HCT116 (cell line): ENCODE data around the gene PCCA. TPM values are rescaled to one million over a fixed set of nuclear protein-coding genes. Genes with fewer than 3 reads are reported as not detected.

ENCODE experiments used
- ATAC-seq: fragments of 200-7000 bp; cut with Tn5 transposase; 2 replicates; pipeline ENCODE4 v1.9.1; 2020; ENCODE audit warnings: mild to moderate bottlenecking, moderate library complexity
- BruUV-seq: library from RNA; stranded (reverse); fragments of 400-500 nt; replicated peaks from 2 replicates; lab custom pipeline; 2021; lab: Mats Ljungman, UMichigan
- CTCF ChIA-PET: fragments of 300-600 bp; sonication (Branson Sonifier 250); formaldehyde crosslinking; loops from one replicate; lab custom pipeline; 2021; ENCODE audit warnings: antibody characterized with exemption; lab: Charles Lee
- POLR2A ChIA-PET: fragments of 300-600, 350-600 bp; sonication (Branson Sonifier 250); formaldehyde crosslinking; loops from one replicate; lab custom pipeline; 2021; ENCODE audit warnings: antibody characterized with exemption; lab: Charles Lee
- RAD21 ChIA-PET, 2 experiments: fragments of 300-600 bp; sonication (Branson Sonifier 250); formaldehyde crosslinking; loops; one replicate each; lab custom pipeline; 2023; ENCODE audit warnings: low total read pairs in 2 of 2; ENCODE audit not compliant: uncharacterized antibody in 2 of 2, unreplicated experiment in 2 of 2, low non-redundant PET in 1 of 2; lab: Charles Lee
- DNase-seq: peaks from one replicate; pipeline ENCODE4 v3.0.0-alpha.2; 2010; ENCODE audit warnings: low read depth, low spot score
- H2AFZ ChIP-seq: fragments of 200-600 bp; shearing (Covaris generic), sonication (generic); 2 replicates; pipeline ENCODE4 v1.6.1; 2017; ENCODE audit warnings: low read depth, mixed run types, mixed read lengths, antibody characterized with exemption, low read length; ENCODE audit not compliant: poor library complexity, severe bottlenecking
- H3K27ac ChIP-seq: 2 replicates; pipeline ENCODE4 v1.5.1; 2012; ENCODE audit warnings: low read depth, low read length
- H3K27me3 ChIP-seq: fragments of 200-600 bp; sonication (generic); 2 replicates; pipeline ENCODE4 v1.6.1; 2016; ENCODE audit warnings: mixed run types, low read length, mixed read lengths; ENCODE audit not compliant: insufficient read depth
- H3K36me3 ChIP-seq, 2 experiments: fragments of 200-500 bp in 1 of 2; fragments of 200-600 bp in 1 of 2; sonication (Bioruptor generic) in 1 of 2; sonication (generic) in 1 of 2; 2 replicates each; pipeline versions ENCODE4 v1.5.1 to v1.6.1; 2014 to 2016; ENCODE audit warnings: low read length in 2 of 2, inconsistent platforms in 1 of 2, mixed read lengths in 1 of 2, mixed run types in 1 of 2; ENCODE audit not compliant: insufficient read depth in 2 of 2, control insufficient read depth in 1 of 2
- H3K4me1 ChIP-seq, 2 experiments: fragments of 200-600 bp in 1 of 2; sonication (generic) in 1 of 2; 2 replicates each; pipeline versions ENCODE4 v1.5.1 to v1.6.1; 2012 to 2017; ENCODE audit warnings: low read length in 2 of 2, inconsistent platforms in 1 of 2, mild to moderate bottlenecking in 1 of 2, mixed read lengths in 1 of 2, mixed run types in 1 of 2, moderate library complexity in 1 of 2; ENCODE audit not compliant: insufficient read depth in 2 of 2, control insufficient read depth in 1 of 2
- H3K4me2 ChIP-seq: fragments of 200-600 bp; sonication (generic); 2 replicates; pipeline ENCODE4 v1.6.1; 2017; ENCODE audit warnings: mixed run types, low read length, mixed read lengths
- H3K4me3 ChIP-seq, 2 experiments: fragments of 200-600 bp in 1 of 2; sonication (generic) in 1 of 2; replicated peaks in 1 of 2; 2 replicates each; pipeline ENCODE4 v1.5.1; 2011 to 2016; ENCODE audit warnings: low read length in 2 of 2, control low read depth in 1 of 2, low read depth in 1 of 2, mild to moderate bottlenecking in 1 of 2, mixed read lengths in 1 of 2, mixed run types in 1 of 2
- H3K79me2 ChIP-seq: fragments of 200-600 bp; sonication (generic); 2 replicates; pipeline ENCODE4 v1.6.1; 2017; ENCODE audit warnings: mild to moderate bottlenecking, mixed run types, low read length, moderate library complexity, mixed read lengths; ENCODE audit not compliant: insufficient read depth
- H3K9ac ChIP-seq: fragments of 200-600 bp; sonication (generic); 2 replicates; pipeline ENCODE4 v1.6.1; 2016; ENCODE audit warnings: low read length, mixed read lengths
- H3K9me2 ChIP-seq: fragments of 200-600 bp; sonication (generic), shearing (Covaris generic); 2 replicates; pipeline ENCODE4 v1.6.1; 2017; ENCODE audit warnings: mixed run types, mild to moderate bottlenecking, moderate library complexity; ENCODE audit not compliant: insufficient read depth
- H3K9me3 ChIP-seq, 2 experiments: fragments of 200-500 bp in 1 of 2; fragments of 200-600 bp in 1 of 2; sonication (Bioruptor generic) in 1 of 2; sonication (generic) in 1 of 2; 2 replicates each; pipeline ENCODE4 v1.6.1; 2014 to 2017; ENCODE audit warnings: low read length in 2 of 2, mixed read lengths in 2 of 2, inconsistent platforms in 1 of 2, low read depth in 1 of 2, mild to moderate bottlenecking in 1 of 2, mixed run types in 1 of 2, moderate library complexity in 1 of 2; ENCODE audit not compliant: control insufficient read depth in 1 of 2, insufficient read depth in 1 of 2
- H4K20me1 ChIP-seq: fragments of 200-600 bp; sonication (generic), shearing (Covaris generic); 2 replicates; pipeline ENCODE4 v1.6.1; 2017; ENCODE audit warnings: mixed run types, mild to moderate bottlenecking, moderate library complexity; ENCODE audit not compliant: insufficient read depth
- EZH2 ChIP-seq: fragments of 200-600 bp; sonication (generic); IDR thresholded peaks from 2 replicates; pipeline ENCODE4 v1.6.1; 2017; ENCODE audit warnings: antibody characterized with exemption, mixed run types
- MAX ChIP-seq: IDR thresholded peaks from 2 replicates; pipeline ENCODE4 v1.6.1; 2012
- REST ChIP-seq: IDR thresholded peaks from 2 replicates; pipeline ENCODE4 v1.6.1; 2012; ENCODE audit warnings: low read depth
- SP1 ChIP-seq: IDR thresholded peaks from 2 replicates; pipeline ENCODE4 v1.6.1; 2012; ENCODE audit warnings: low read depth
- SRF ChIP-seq: IDR thresholded peaks from 2 replicates; pipeline ENCODE4 v1.6.1; 2012; ENCODE audit warnings: low read depth
- YY1 ChIP-seq: IDR thresholded peaks from 2 replicates; pipeline ENCODE4 v1.6.1; 2011; ENCODE audit warnings: low read length, low read depth, moderate library complexity, mild to moderate bottlenecking; ENCODE audit not compliant: insufficient replicate concordance; ENCODE audit errors: extremely low read depth
- ZFX ChIP-seq: fragments of 450-650 bp; IDR thresholded peaks from 2 replicates; pipeline ENCODE4 v1.6.1; 2017
- intact Hi-C: fragments of 100-400 bp; cut with micrococcal nuclease; formaldehyde crosslinking; loops from 2 replicates; pipeline ENCODE4 v1.10.0; 2022
- total RNA-seq: library from RNA; stranded (reverse); gene quantifications from one replicate; pipeline ENCODE4 v1.2.1, GENCODE V29; 2021; ENCODE audit not compliant: unreplicated experiment

PCCA gene
- total RNA-seq, 1 experiment from 2014 or later = 23.0 TPM

GRCh38 chr13:100045355-100045754 is 43.5 kb upstream of the PCCA start:
- no peak overlapping the region for H3K4me2 ChIP-seq
- H3K27me3 ChIP-seq = no peaks in the 10 kb centered on the region
- intact Hi-C loops = no loop called here
- peaks cover 4 to 5% of the 10 kb centered on the region in 2 experiments for H3K4me1 ChIP-seq
- no peaks in the 10 kb centered on the region for H3K79me2 ChIP-seq
- ChIA-PET RAD21 (no interaction called here), POLR2A (interaction anchor here (0.6 kb wide), 1 partner anchor 11 kb away, joined by 4 read pairs; no protein-coding TSS in a partner anchor), CTCF (no interaction called here)
- no peak for DNase-seq
- no TSS peak for BruUV-seq
- H4K20me1 ChIP-seq = no peaks in the 10 kb centered on the region
- no peak for ATAC-seq
- no peak overlapping the region for H3K4me3 ChIP-seq
- no peak overlapping the region for H3K9ac ChIP-seq
- no peaks in the 10 kb centered on the region for H3K36me3 ChIP-seq
- no peaks in the 10 kb centered on the region for H3K9me2 ChIP-seq
- H2AFZ ChIP-seq = no peak overlapping the region
- no peak overlapping the region for H3K27ac ChIP-seq
- TF ChIP-seq YY1 (no peak), SRF (no peak), REST (no peak), MAX (no peak), ZFX (no peak), SP1 (no peak), EZH2 (no peak)
- TF ChIP-seq, all 23 proteins: peak for 0
- H3K9me3 ChIP-seq = no peaks in the 10 kb centered on the region
